GM15510 (cell line): Measurements from ENCODE around the gene HES5.

Experiments used
- POLR2A ChIP-seq: IDR thresholded peaks from 3 replicates; pipeline ENCODE4 v1.6.1; 2011; ENCODE audit warnings: borderline replicate concordance; ENCODE audit not compliant: insufficient read length; ENCODE audit errors: extremely low read depth

The HES5 gene

GRCh38 chr1:2529784-2530512 lies at the start of gene HES5:
Gene HES5, minus strand, starts transcription at chr1:2530263. Its CDS starts 99 bp downstream, at chr1:2530164.
- TF ChIP-seq POLR2A: no peak

- TF ChIP-seq POLR2A: no peak
Observed at GRCh38 chr1:2578758-2579118, 48.7 kb upstream of the HES5 start.

- peak; percentile 53 for TF ChIP-seq POLR2A
Observed at GRCh38 chr1:2577565-2578075, 47.6 kb upstream of the HES5 start.

GRCh38 chr1:2575801-2576663 lies 46.0 kb upstream of the HES5 start:
- TF ChIP-seq POLR2A: no peak

GRCh38 chr1:2574350-2574749 lies 44.3 kb upstream of the HES5 start:
- TF ChIP-seq POLR2A: no peak

GRCh38 chr1:2573250-2573920 lies 43.3 kb upstream of the HES5 start:
- TF ChIP-seq POLR2A: no peak

- TF ChIP-seq POLR2A: no peak
Observed at GRCh38 chr1:2571348-2571747, 41.3 kb upstream of the HES5 start.

- TF ChIP-seq POLR2A: no peak
Observed at GRCh38 chr1:2570332-2570731, 40.3 kb upstream of the HES5 start.

GRCh38 chr1:2569060-2569459 lies 39.0 kb upstream of the HES5 start:
- no peak for TF ChIP-seq POLR2A

GRCh38 chr1:2567083-2567679 lies 37.1 kb upstream of the HES5 start:
- TF ChIP-seq POLR2A: no peak

- TF ChIP-seq POLR2A: no peak
Observed at GRCh38 chr1:2566101-2567045, 36.3 kb upstream of the HES5 start.

- TF ChIP-seq POLR2A: no peak
Observed at GRCh38 chr1:2564815-2565374, 34.8 kb upstream of the HES5 start.
